K562 (cell line): Measurements from ENCODE around the gene SMCP. TPM values are rescaled to one million over a fixed set of nuclear protein-coding genes. Genes with fewer than 3 reads are reported as not detected.

Experiments
- ATAC-seq: fragments of 200-7000 bp; cut with Tn5 transposase; 3 replicates; pipeline ENCODE4 v1.9.1; 2020; ENCODE audit warnings: moderate library complexity
- BruUV-seq: library from RNA; stranded (reverse); fragments of 400-500 nt; replicated peaks from 2 replicates; lab custom pipeline; 2021; lab: Mats Ljungman, UMichigan
- CTCF ChIA-PET: fragments of 300-600 bp; formaldehyde crosslinking; extraction: SDS; loops from one replicate; lab custom pipeline; 2021; ENCODE audit warnings: low intra/inter-chr PET ratio; lab: Yijun Ruan, JAX
- POLR2A ChIA-PET: fragments of 300-600, 350-650 bp; sonication (Branson Sonifier 250); formaldehyde crosslinking; extraction: SDS; loops from one replicate; lab custom pipeline; 2021; ENCODE audit warnings: antibody characterized with exemption, inconsistent platforms; lab: Yijun Ruan, JAX
- DNase-seq, 4 experiments: peaks; one replicate each; pipeline versions ENCODE4 v3.0.0 to v3.0.0-alpha.2; 2011 to 2018; ENCODE audit warnings: low spot score in 3 of 4, mixed read lengths in 3 of 4; ENCODE audit errors: extremely low read depth in 1 of 4
- FAIRE-seq: peaks from 2 replicates; lab custom pipeline; 2011; peaks lifted over from hg19 to GRCh38; lab: Jason Lieb, UNC
- H2AFZ ChIP-seq: 2 replicates; pipeline ENCODE4 v1.6.0; 2011; ENCODE audit warnings: low read depth, low read length, control low read depth, inconsistent platforms
- H3K27ac ChIP-seq: fragments of 200-600 bp; 3 replicates; pipeline ENCODE4 v1.8.0; 2011; ENCODE audit warnings: low read depth, mild to moderate bottlenecking, control low read depth, inconsistent platforms, low read length, moderate library complexity, mixed read lengths; ENCODE audit errors: extremely low read depth
- H3K27me3 ChIP-seq, 2 experiments: fragments of 300-600 bp in 1 of 2; 2 replicates in 1 of 2; 3 replicates in 1 of 2; pipeline versions ENCODE4 v1.6.0 to v1.8.0; 2011; ENCODE audit warnings: inconsistent platforms in 2 of 2, low read length in 2 of 2, mild to moderate bottlenecking in 1 of 2, mixed read lengths in 1 of 2, moderate library complexity in 1 of 2; ENCODE audit not compliant: control insufficient read depth in 2 of 2, insufficient read depth in 2 of 2
- H3K36me3 ChIP-seq: fragments of 300-600 bp; 3 replicates; pipeline ENCODE4 v1.8.0; 2011; ENCODE audit warnings: mild to moderate bottlenecking, low read length, inconsistent platforms; ENCODE audit not compliant: control insufficient read depth, insufficient read depth
- H3K4me1 ChIP-seq, 2 experiments: fragments of 200-600 bp in 1 of 2; replicated peaks in 1 of 2; 2 replicates in 1 of 2; 3 replicates in 1 of 2; pipeline versions ENCODE4 v1.5.1 to v1.8.0; 2011; ENCODE audit warnings: inconsistent platforms in 2 of 2, low read length in 2 of 2, mild to moderate bottlenecking in 1 of 2, mixed read lengths in 1 of 2, moderate library complexity in 1 of 2; ENCODE audit not compliant: control insufficient read depth in 2 of 2, insufficient read depth in 2 of 2
- H3K4me2 ChIP-seq: 2 replicates; pipeline ENCODE4 v1.6.1; 2011; ENCODE audit warnings: low read length, control low read depth, inconsistent platforms, mixed read lengths; ENCODE audit not compliant: insufficient read depth
- H3K4me3 ChIP-seq: fragments of 200-600 bp; sonication (generic), shearing (Covaris generic); 2 replicates; pipeline ENCODE4 v1.5.1; 2016; ENCODE audit warnings: control low read depth, inconsistent platforms
- H3K79me2 ChIP-seq: fragments of 200-600 bp; 3 replicates; pipeline ENCODE4 v1.8.0; 2011; ENCODE audit warnings: low read length, inconsistent platforms; ENCODE audit not compliant: control insufficient read depth, insufficient read depth
- H3K9ac ChIP-seq, 2 experiments: 2 replicates each; pipeline versions ENCODE4 v1.6.0 to v1.6.1; 2011; ENCODE audit warnings: low read depth in 2 of 2, low read length in 2 of 2, control low read depth in 1 of 2, inconsistent platforms in 1 of 2, mild to moderate bottlenecking in 1 of 2, mixed read lengths in 1 of 2; ENCODE audit not compliant: insufficient read depth in 1 of 2
- H3K9me1 ChIP-seq: one replicate; pipeline ENCODE4 v1.6.0; 2011; ENCODE audit warnings: inconsistent platforms, mild to moderate bottlenecking, low read length, moderate library complexity; ENCODE audit not compliant: control insufficient read depth, insufficient read depth
- H3K9me3 ChIP-seq: replicated peaks from 2 replicates; pipeline ENCODE4 v1.5.1; 2011; ENCODE audit warnings: low read depth, low read length, inconsistent platforms; ENCODE audit not compliant: control insufficient read depth, insufficient read depth
- H4K20me1 ChIP-seq: replicated peaks from 2 replicates; pipeline ENCODE4 v1.6.1; 2011; ENCODE audit warnings: low read length, inconsistent platforms, mixed read lengths; ENCODE audit not compliant: control insufficient read depth, insufficient read depth
- COPS2 ChIP-seq: fragments of 450-650 bp; conservative IDR thresholded peaks from 2 replicates; pipeline ENCODE4 v1.6.1; 2016; ENCODE audit warnings: mild to moderate bottlenecking, moderate library complexity
- ETV1 ChIP-seq: fragments of 450-650 bp; conservative IDR thresholded peaks from 2 replicates; pipeline ENCODE4 v1.6.1; 2016; ENCODE audit warnings: missing genetic modification characterization, control low read depth, low read depth, missing compliant biosample characterization
- GTF2F1 ChIP-seq: IDR thresholded peaks from 2 replicates; pipeline ENCODE4 v1.6.1; 2011; ENCODE audit warnings: low read depth, low read length, improper control_type of control experiment
- HDAC1 ChIP-seq, 2 experiments: fragments of 450-650 bp; IDR thresholded peaks; 2 replicates each; pipeline ENCODE4 v1.6.1; 2016 to 2017; ENCODE audit warnings: inconsistent platforms in 1 of 2, mild to moderate bottlenecking in 1 of 2, moderate library complexity in 1 of 2
- HDAC3 ChIP-seq: fragments of 450-650 bp; IDR thresholded peaks from 2 replicates; pipeline ENCODE4 v1.6.1; 2018; ENCODE audit warnings: borderline replicate concordance, mild to moderate bottlenecking, moderate library complexity; ENCODE audit not compliant: partially characterized antibody
- TARDBP ChIP-seq: fragments of 450-650 bp; IDR thresholded peaks from 2 replicates; pipeline ENCODE4 v1.6.1; 2016
- TBP ChIP-seq: optimal IDR thresholded peaks from 2 replicates; pipeline ENCODE3; 2011; ENCODE audit warnings: low read depth, low read length, improper control_type of control experiment
- WGBS: fragments of 100-300 bp; shearing (Covaris generic); methylation state at CpG from one replicate; pipeline ENCODE4 v1.1.6; 2016; ENCODE audit warnings: low coverage, mixed read lengths; ENCODE audit not compliant: insufficient coverage; ENCODE audit errors: missing lambda C conversion rate; 5-methylcytosine and 5-hydroxymethylcytosine counted together
- in situ Hi-C: fragments of 300-500 bp; cut with MboI; formaldehyde crosslinking; loops from 4 replicates; pipeline ENCODE4 v1.15.0; 2018; ENCODE audit warnings: inconsistent platforms, mixed read lengths
- intact Hi-C: fragments of 100-400 bp; cut with micrococcal nuclease; formaldehyde crosslinking; loops from 2 replicates; pipeline ENCODE4 v1.14.2; 2022
- polyA plus RNA-seq, 8 experiments: library from polyadenylated mRNA; depleted of rRNA in 4 of 8; stranded (reverse) in 5 of 8; unstranded in 3 of 8; fragments of >200 nt; fragmentation: Nextera tagmentation in 2 of 8; fragmentation: Illumina TruSeq in 1 of 8; extraction: Ambion mirVana in 2 of 8; extraction: Trizol in 1 of 8; gene quantifications; 2 replicates each; pipeline versions ENCODE4 v1.2.1 to v1.2.3, GENCODE V29; 2011 to 2014; ENCODE audit warnings: inconsistent platforms in 1 of 8, missing spikeins in 1 of 8
- total RNA-seq, 7 experiments: library from RNA; depleted of rRNA in 6 of 7; stranded (reverse); fragments of >200 nt in 6 of 7; fragmentation: Illumina TruSeq in 2 of 7; extraction: Trizol in 2 of 7; gene quantifications; 2 replicates each; pipeline versions ENCODE4 v1.2.1 to v1.2.3, GENCODE V29; 2011 to 2021; ENCODE audit warnings: low replicate concordance in 1 of 7
- TF ChIP-seq, protein P1 (sequence below): fragments of 250-450 bp; sonication (Bioruptor Pico); IDR thresholded peaks from 2 replicates; pipeline ENCODE4 v1.5.0; 2020; ENCODE audit warnings: mild to moderate bottlenecking, borderline replicate concordance

The SMCP gene
- total and polyA plus RNA-seq, 9 of the 15 experiments (the other 6 are each of a cell fraction or from before 2014, with no cell fraction given): not detected

DNA sequence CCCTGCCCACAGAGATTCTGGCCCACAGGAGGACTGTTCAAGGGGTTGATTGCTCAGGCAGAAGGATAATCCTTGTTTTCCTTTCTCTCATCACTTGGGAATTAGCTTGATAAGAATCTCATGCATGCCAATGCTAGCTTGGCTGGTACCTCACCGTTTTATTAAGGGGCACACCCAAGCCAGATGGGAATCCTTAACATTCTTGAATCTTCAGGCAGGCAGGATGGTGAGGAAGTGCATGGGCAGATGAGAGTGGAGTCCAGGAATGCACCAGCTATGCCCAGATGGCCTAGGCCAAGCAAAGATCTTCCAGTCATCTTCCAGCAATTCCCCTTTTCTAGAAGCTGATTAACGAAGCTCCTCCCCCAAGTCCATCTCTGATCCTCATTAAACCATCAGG, 22.5 kb upstream of the SMCP start (continued):
- TF ChIP-seq ETV1 (tag) (no peak), GTF2F1 (no peak)

DNA sequence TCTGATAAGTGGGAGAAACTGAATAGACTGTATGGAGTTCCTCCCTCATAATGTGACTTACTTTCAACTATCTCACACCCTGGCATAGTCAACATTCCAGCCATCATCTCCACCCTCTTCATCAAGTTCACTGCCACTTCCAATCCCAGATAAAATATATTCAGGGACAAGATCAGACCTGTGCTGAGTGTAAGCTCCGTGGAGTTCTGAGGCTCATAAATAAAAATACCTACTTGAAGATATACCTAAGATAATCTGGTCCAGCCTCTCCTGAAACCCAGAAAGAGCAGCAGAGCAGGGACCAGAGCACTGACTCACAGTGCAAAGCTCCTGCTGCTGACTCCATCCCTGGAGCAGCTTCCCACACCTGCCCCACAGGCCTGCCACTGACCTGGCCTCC, 20.1 kb upstream of the SMCP start:
- no TSS peak for BruUV-seq

More for the DNA sequence above, 20.1 kb upstream of the SMCP start:
- CTCF ChIA-PET: no interaction called here
- H2AFZ ChIP-seq: no peak overlapping the region
- H3K4me3 ChIP-seq: no peak overlapping the region
- no peak overlapping the region for H3K4me2 ChIP-seq
- no peaks in the 10 kb centered on the region for H3K36me3 ChIP-seq
- intact Hi-C loops (no loop called here), in situ Hi-C loops (no loop called here)
- H3K9me1 ChIP-seq: no peaks in the 10 kb centered on the region
- no peaks in the 10 kb centered on the region for H3K79me2 ChIP-seq
- POLR2A ChIA-PET: no interaction called here
- no peak for ATAC-seq
- H3K27ac ChIP-seq: no peak overlapping the region
- FAIRE-seq: no peak
- no peak for DNase-seq
- H3K27me3 ChIP-seq: no peaks in the 10 kb centered on the region
- no peaks in the 10 kb centered on the region for H3K4me1 ChIP-seq
- no peaks in the 10 kb centered on the region for H4K20me1 ChIP-seq
- H3K9me3 ChIP-seq: no peaks in the 10 kb centered on the region
- H3K9ac ChIP-seq: no peak overlapping the region
- 0% methylated on average over 1 of the region's 1 CpG for WGBS
- TF ChIP-seq TBP: no peak
- no peak for TF ChIP-seq HDAC1 (IDR thresholded peaks at IDR 0.05)
- TF ChIP-seq HDAC3: no peak
- TF ChIP-seq, protein P1, sequence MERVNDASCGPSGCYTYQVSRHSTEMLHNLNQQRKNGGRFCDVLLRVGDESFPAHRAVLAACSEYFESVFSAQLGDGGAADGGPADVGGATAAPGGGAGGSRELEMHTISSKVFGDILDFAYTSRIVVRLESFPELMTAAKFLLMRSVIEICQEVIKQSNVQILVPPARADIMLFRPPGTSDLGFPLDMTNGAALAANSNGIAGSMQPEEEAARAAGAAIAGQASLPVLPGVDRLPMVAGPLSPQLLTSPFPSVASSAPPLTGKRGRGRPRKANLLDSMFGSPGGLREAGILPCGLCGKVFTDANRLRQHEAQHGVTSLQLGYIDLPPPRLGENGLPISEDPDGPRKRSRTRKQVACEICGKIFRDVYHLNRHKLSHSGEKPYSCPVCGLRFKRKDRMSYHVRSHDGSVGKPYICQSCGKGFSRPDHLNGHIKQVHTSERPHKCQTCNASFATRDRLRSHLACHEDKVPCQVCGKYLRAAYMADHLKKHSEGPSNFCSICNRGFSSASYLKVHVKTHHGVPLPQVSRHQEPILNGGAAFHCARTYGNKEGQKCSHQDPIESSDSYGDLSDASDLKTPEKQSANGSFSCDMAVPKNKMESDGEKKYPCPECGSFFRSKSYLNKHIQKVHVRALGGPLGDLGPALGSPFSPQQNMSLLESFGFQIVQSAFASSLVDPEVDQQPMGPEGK (CRISPR knock-in tag): no peak
- TF ChIP-seq TARDBP: no peak
- no peak for TF ChIP-seq COPS2
